A673 (cell line): ENCODE results near the gene GTPBP8.
A peak's percentile ranks its signal among the peaks of the same experiment; 100 is the strongest.

Experiments used
- CTCF ChIP-seq: fragments of 300-800, 200-600 bp; sonication (generic); conservative IDR thresholded peaks from 2 replicates; pipeline ENCODE4 v1.5.1; 2017; ENCODE audit warnings: low read depth, mild to moderate bottlenecking, antibody characterized with exemption, low read length, moderate library complexity, mixed read lengths
- EZH2 ChIP-seq: fragments of 200-600 bp; sonication (generic); IDR thresholded peaks from 2 replicates; pipeline ENCODE4 v1.6.1; 2017; ENCODE audit warnings: borderline replicate concordance, low read depth, mild to moderate bottlenecking, mixed read lengths, antibody characterized with exemption, low read length; ENCODE audit not compliant: poor library complexity, severe bottlenecking

- peak; percentile 82 for TF ChIP-seq CTCF
- TF ChIP-seq EZH2: no peak
Observed at GRCh38 chr3:113035387-113035982, 44.7 kb downstream of the GTPBP8 start.
